Activated naive CD4-positive, alpha-beta T cell treated with anti-CD3 and anti-CD28 coated beads, Interleukin-2, amount 50 U/mL, for 72 hours (primary cell): Measurements from ENCODE around the gene MEIS2. TPM values are rescaled to one million over a fixed set of nuclear protein-coding genes. Genes with fewer than 3 reads are reported as not detected.

Source experiments
- ATAC-seq, 2 donors: fragments of 150-1000 bp; cut with Tn5 transposase; 2 replicates each; pipeline ENCODE4 v1.10.0; 2021; ENCODE audit warnings: mild to moderate bottlenecking in 2 of 2, moderate library complexity in 2 of 2
- DNase-seq, 2 donors: peaks; one replicate each; pipeline ENCODE4 v3.0.0; 2021 to 2022; ENCODE audit warnings: low spot score in 2 of 2
- H3K27ac Mint-ChIP-seq, 2 donors: one replicate each; pipeline ENCODE4 v1.8.0; 2022; ENCODE audit warnings: mild to moderate bottlenecking in 2 of 2, mixed read lengths in 2 of 2
- H3K36me3 Mint-ChIP-seq, 2 donors: one replicate each; pipeline ENCODE4 v1.8.0; 2022; ENCODE audit warnings: mixed read lengths in 2 of 2
- H3K9me3 Mint-ChIP-seq, 2 donors: one replicate each; pipeline ENCODE4 v1.8.0; 2022; ENCODE audit warnings: mixed read lengths in 2 of 2
- total RNA-seq, 2 donors: library from RNA; stranded (reverse); gene quantifications; one replicate each; pipeline ENCODE4 v1.2.3, GENCODE V29; 2022

Gene MEIS2
- total RNA-seq, 2 donors from 2014 or later, result 0.16 TPM; not detected in 1

DNA sequence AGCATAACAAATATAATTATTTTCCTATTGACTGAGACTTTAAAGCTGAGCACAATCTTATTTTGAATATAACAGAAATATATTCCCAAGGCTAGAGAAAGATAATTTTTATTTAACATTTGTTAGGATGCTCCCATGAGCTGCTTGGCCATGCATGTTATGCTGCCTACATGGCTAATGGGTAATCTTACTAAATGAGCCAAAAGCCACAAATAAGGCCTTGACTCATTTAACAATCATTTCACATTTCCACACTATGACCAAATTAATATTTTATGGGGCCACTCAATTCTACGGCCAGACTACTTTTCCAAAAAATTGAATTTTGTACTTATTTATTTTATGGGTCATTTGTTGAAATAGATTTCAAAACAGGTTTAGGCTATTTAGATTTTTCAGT, 141.7 kb downstream of the MEIS2 start:
- no peaks in the 10 kb centered on the region for H3K9me3 Mint-ChIP-seq

GRCh38 chr15:36954486-36954885, 145.9 kb downstream of the MEIS2 start:
- Mint-ChIP-seq H3K9me3 (no peaks in the 10 kb centered on the region), H3K36me3 (no peaks in the 10 kb centered on the region), H3K27ac (no peak overlapping the region)
- ATAC-seq (no peak), DNase-seq (no peak)

More for the DNA sequence above, 141.7 kb downstream of the MEIS2 start:
- no peak for ATAC-seq
- Mint-ChIP-seq H3K36me3 (no peaks in the 10 kb centered on the region), H3K27ac (no peak overlapping the region)
- no peak for DNase-seq

DNA sequence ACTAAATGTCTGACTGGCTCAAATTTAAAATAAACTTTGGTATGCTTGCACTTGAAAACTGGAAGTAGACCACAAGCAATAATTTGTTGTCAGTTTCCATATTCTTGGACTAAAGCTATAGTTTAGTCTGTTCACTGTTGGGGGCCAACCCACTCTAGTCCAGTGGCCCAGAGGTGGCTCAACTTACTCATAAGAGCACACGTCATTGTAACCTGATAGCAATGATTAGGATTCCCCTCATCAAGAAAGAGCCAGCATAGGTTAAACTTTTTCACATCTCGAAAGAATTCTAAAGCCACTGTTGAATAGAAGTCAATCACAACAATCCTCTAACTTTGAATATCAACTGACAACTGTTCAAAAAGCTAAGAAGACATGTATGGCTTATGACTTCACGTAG, 147.0 kb downstream of the MEIS2 start:
- Mint-ChIP-seq H3K36me3 (no peaks in the 10 kb centered on the region), H3K9me3 (no peaks in the 10 kb centered on the region), H3K27ac (no peak overlapping the region)
- ATAC-seq (no peak), DNase-seq (no peak)

DNA sequence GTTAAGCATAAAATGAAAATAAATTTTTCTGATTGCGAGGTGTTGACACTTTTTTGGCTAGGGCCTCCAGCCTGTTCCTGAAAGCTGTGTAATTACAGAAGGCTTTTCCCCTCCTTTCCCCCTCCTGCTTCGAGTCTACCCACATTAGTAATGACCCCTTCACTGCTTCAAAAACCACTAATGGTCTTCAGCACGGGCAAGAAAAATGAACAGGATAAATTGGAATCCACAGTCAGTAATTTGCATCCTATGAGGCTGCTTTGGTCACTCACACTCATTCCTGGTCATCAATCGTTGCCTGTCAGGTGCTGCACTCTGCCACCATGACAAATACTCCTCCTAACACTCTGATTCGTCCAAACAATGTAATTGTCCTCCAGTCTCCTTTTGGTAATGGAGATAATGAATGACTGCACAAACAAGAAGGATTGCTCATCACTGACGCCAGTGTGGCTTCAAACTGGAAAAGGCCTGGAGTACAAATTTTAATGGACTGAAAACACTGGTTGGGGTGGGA, 148.6 kb downstream of the MEIS2 start:
- ATAC-seq, result no peak
- H3K9me3 Mint-ChIP-seq, result no peaks in the 10 kb centered on the region

GRCh38 chr15:36950371-36950770, 150.0 kb downstream of the MEIS2 start:
- DNase-seq (no peak), ATAC-seq (no peak)
- Mint-ChIP-seq H3K36me3 (no peaks in the 10 kb centered on the region), H3K27ac (no peak overlapping the region), H3K9me3 (no peaks in the 10 kb centered on the region)

More for the DNA sequence above, 148.6 kb downstream of the MEIS2 start:
- no peak overlapping the region for H3K27ac Mint-ChIP-seq
- DNase-seq, result no peak
- no peaks in the 10 kb centered on the region for H3K36me3 Mint-ChIP-seq

DNA sequence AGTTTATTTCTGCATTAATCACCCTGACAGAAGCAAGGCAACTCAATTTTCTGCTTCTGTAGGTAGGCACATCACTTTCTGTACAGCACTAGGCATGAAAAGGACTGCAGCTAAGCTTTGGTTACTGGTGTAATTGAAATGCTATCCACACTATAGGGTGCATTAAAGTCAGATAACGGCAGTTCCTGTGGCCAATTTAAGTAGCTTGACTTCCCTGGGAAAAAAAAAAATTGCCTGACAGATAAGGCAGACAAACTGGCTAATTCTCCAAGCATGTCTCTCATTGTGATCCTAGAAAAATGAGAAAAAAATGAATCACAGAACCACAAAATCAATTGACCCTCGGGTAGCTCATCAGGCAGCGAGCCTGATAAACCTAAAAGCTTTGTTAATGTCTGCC, 151.4 kb downstream of the MEIS2 start:
- Mint-ChIP-seq H3K9me3 (no peaks in the 10 kb centered on the region), H3K27ac (no peak overlapping the region), H3K36me3 (no peaks in the 10 kb centered on the region)
- DNase-seq, result no peak
- no peak for ATAC-seq

DNA sequence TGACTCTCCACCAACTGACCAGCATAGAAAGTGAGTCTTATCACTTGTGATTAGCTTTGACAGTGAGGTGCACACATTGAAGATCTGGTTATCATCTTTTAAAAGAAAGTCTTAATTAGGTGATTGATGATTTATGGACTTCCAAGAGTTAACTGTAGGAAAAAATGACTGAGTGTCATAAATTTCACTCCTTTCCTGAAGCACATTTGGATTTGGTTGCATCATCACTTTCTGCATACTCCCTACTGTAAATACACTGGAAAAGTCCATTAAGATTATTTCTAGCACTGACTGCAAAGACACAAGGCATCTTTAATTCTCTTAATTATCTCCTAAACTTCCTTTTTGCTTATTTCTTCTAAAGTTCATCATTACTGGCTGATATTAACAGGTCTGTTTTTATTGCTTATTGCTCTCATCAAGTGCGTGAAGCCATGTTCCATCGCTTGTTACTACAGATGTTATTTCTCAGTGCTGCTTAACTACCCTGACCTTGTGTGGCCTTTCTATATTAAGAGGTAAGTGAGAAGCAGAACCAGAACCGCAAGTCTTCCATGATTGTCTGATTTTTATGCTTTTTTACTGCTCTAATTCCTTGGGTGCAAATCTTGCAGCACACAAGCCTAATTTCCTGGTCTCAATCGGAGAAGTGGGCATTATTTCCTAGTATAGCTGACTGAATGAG, 153.2 kb downstream of the MEIS2 start:
- Mint-ChIP-seq H3K27ac (no peak overlapping the region), H3K9me3 (no peaks in the 10 kb centered on the region), H3K36me3 (no peaks in the 10 kb centered on the region)
- ATAC-seq (no peak), DNase-seq (no peak)

GRCh38 chr15:36944442-36944841, 155.9 kb downstream of the MEIS2 start:
- no peaks in the 10 kb centered on the region for H3K9me3 Mint-ChIP-seq
- DNase-seq (no peak), ATAC-seq (no peak)
- no peak overlapping the region for H3K27ac Mint-ChIP-seq
- no peaks in the 10 kb centered on the region for H3K36me3 Mint-ChIP-seq

- ATAC-seq, result no peak
- H3K36me3 Mint-ChIP-seq, result no peaks in the 10 kb centered on the region
- H3K9me3 Mint-ChIP-seq, result peaks cover 0 to 5% of the 10 kb centered on the region in 2 donors
- no peak for DNase-seq
- no peak overlapping the region for H3K27ac Mint-ChIP-seq
Observed at GRCh38 chr15:36943508-36944361, 156.6 kb downstream of the MEIS2 start.

DNA sequence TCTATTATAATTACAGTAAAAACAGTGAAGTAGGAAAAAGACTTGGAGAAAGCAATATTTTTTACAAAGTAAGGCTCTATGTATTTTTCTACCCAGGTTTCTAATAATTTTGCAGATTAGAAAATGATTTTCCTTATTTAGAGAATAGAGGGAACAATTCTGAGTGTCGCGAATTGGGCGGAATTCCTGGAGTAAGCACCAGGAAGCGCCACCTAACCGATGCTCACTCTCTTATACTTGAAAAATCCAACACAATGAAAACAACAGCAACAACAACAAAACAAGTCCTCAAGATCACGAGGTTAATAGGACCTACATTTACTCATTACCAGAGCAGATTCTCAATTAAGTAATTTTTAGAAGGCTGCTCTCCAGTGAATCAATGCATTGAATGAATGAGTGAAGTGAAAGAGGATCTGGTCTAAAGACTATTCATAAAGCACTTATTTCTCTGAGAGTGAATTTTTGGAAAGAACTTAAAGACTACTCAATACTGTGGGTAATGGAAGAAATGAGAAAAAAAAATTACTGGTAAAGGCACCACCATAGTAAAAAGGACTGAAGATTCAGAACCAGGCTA, 158.0 kb downstream of the MEIS2 start:
- H3K36me3 Mint-ChIP-seq, result no peaks in the 10 kb centered on the region
- no peak overlapping the region for H3K27ac Mint-ChIP-seq
- ATAC-seq (no peak), DNase-seq (no peak)
- H3K9me3 Mint-ChIP-seq, result peaks cover 0 to 5% of the 10 kb centered on the region in 2 donors

DNA sequence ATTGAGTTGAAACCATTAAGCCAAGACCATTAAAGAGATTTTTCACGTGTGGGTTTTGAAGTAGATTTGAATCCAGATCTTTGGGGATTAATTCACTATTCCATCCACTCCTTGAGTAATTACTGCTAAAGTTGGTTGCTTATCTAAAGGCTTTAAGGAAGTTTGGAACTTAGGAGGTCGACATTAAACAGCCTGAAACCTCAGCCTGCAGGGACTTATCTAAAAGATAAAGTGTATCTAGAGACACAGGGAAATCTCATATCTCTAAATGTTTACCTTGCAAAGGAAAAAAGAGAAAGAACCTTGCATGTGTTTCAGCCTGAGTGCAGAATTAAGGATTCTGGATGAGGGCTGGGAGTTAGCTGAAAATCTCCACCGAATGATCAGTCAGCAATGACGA, 158.6 kb downstream of the MEIS2 start:
- Mint-ChIP-seq H3K36me3 (no peaks in the 10 kb centered on the region), H3K9me3 (peaks cover 0 to 5% of the 10 kb centered on the region in 2 donors), H3K27ac (no peak overlapping the region)
- no peak for DNase-seq
- ATAC-seq, result no peak

- Mint-ChIP-seq H3K9me3 (peaks cover 0 to 5% of the 10 kb centered on the region in 2 donors), H3K36me3 (no peaks in the 10 kb centered on the region), H3K27ac (no peak overlapping the region)
- DNase-seq (no peak), ATAC-seq (no peak)
Observed at GRCh38 chr15:36940636-36941260, 159.6 kb downstream of the MEIS2 start.

GRCh38 chr15:36940219-36940618, 160.1 kb downstream of the MEIS2 start:
- Mint-ChIP-seq H3K36me3 (no peaks in the 10 kb centered on the region), H3K27ac (no peak overlapping the region), H3K9me3 (peaks cover 0 to 5% of the 10 kb centered on the region in 2 donors)
- DNase-seq, result no peak
- no peak for ATAC-seq

DNA sequence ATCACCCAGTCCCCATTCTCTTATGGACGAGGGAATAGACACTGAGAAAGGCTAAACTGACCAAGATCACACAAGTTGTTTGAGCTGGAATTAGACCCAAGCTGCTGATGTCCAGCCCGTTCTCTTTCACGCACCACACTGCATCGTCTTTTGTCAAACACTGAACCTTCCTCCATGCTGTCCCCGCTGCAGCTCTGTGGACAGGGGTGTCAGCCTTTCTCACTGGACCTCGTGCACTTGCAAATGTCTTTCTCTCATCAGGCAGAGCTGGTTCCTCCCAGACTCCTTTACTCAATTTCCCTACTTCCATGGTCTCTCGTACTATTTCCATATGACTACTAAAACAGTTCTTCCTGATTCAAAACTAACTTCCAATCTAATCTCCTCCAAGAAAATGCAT, 161.6 kb downstream of the MEIS2 start:
- ATAC-seq (no peak), DNase-seq (no peak)
- H3K36me3 Mint-ChIP-seq, result no peaks in the 10 kb centered on the region
- H3K9me3 Mint-ChIP-seq, result peaks cover 0 to 5% of the 10 kb centered on the region in 2 donors
- no peak overlapping the region for H3K27ac Mint-ChIP-seq

GRCh38 chr15:36938131-36938530, 162.2 kb downstream of the MEIS2 start:
- Mint-ChIP-seq H3K9me3 (peaks cover 0 to 5% of the 10 kb centered on the region in 2 donors), H3K27ac (no peak overlapping the region), H3K36me3 (no peaks in the 10 kb centered on the region)
- ATAC-seq, result no peak
- no peak for DNase-seq

GRCh38 chr15:36936613-36937012, 163.7 kb downstream of the MEIS2 start:
- H3K9me3 Mint-ChIP-seq, result peaks cover 0 to 5% of the 10 kb centered on the region in 2 donors
- DNase-seq, result no peak
- no peaks in the 10 kb centered on the region for H3K36me3 Mint-ChIP-seq
- H3K27ac Mint-ChIP-seq, result no peak overlapping the region
- ATAC-seq, result no peak
